B cell (primary cell): ENCODE measurements around the gene SPINK1. TPM values are rescaled to one million over a fixed set of nuclear protein-coding genes. Genes with fewer than 3 reads are reported as not detected.

Source experiments
- ATAC-seq: fragments of 200-7000 bp; cut with Tn5 transposase; one replicate; pipeline ENCODE4 v1.10.0; 2021; ENCODE audit warnings: low read depth, mild to moderate bottlenecking, moderate number of reproducible peaks, moderate library complexity
- CTCF ChIA-PET: fragments of 350-600 bp; sonication (Branson Sonifier 250); formaldehyde crosslinking; loops from one replicate; lab custom pipeline; 2021; ENCODE audit warnings: antibody characterized with exemption, inconsistent platforms; lab: Charles Lee
- POLR2A ChIA-PET: fragments of 350-600 bp; sonication (Branson Sonifier 250); formaldehyde crosslinking; loops from one replicate; lab custom pipeline; 2021; ENCODE audit warnings: antibody characterized with exemption; lab: Charles Lee
- DNase-seq: peaks from one replicate; pipeline ENCODE4 v3.0.0; 2013
- H2AFZ ChIP-seq: 2 replicates; pipeline ENCODE4 v1.6.1; 2012; ENCODE audit warnings: mild to moderate bottlenecking, low read depth, low read length; ENCODE audit not compliant: insufficient read depth, poor library complexity, severe bottlenecking
- H3K27ac ChIP-seq, 2 donors: 1 replicate in 1 of 2; 2 replicates in 1 of 2; pipeline ENCODE4 v1.5.1; 2012 to 2013; ENCODE audit warnings: low read length in 2 of 2, mild to moderate bottlenecking in 2 of 2, moderate library complexity in 1 of 2
- H3K27me3 ChIP-seq, 4 experiments: fragments of 200-600 bp in 1 of 4; sonication (generic) in 1 of 4; replicated peaks in 1 of 4; 1 replicate in 2 of 4; 2 replicates in 2 of 4; pipeline versions ENCODE4 v1.6.1 to v1.7.0; 2013 to 2016; ENCODE audit warnings: low read length in 3 of 4, mild to moderate bottlenecking in 2 of 4, mixed read lengths in 1 of 4, moderate library complexity in 1 of 4; ENCODE audit not compliant: insufficient read depth in 4 of 4, control insufficient read depth in 3 of 4; ENCODE audit errors: control extremely low read depth in 1 of 4
- H3K36me3 ChIP-seq, 2 experiments: replicated peaks in 1 of 2; 1 replicate in 1 of 2; 2 replicates in 1 of 2; pipeline versions ENCODE4 v1.6.1 to v1.7.1; 2013; ENCODE audit warnings: low read length in 1 of 2; ENCODE audit not compliant: insufficient read depth in 2 of 2, control insufficient read depth in 1 of 2; ENCODE audit errors: control extremely low read depth in 1 of 2, extremely low read depth in 1 of 2
- H3K4me1 ChIP-seq, 2 donors: fragments of 200-600 bp in 1 of 2; sonication (generic) in 1 of 2; 1 replicate in 1 of 2; 2 replicates in 1 of 2; pipeline versions ENCODE4 v1.5.1 to v1.6.1; 2013 to 2017; ENCODE audit warnings: low read length in 2 of 2; ENCODE audit not compliant: control insufficient read depth in 2 of 2, insufficient read depth in 2 of 2
- H3K4me2 ChIP-seq: replicated peaks from 2 replicates; pipeline ENCODE3; 2012; ENCODE audit warnings: mild to moderate bottlenecking, low read depth, low read length; ENCODE audit not compliant: poor library complexity, severe bottlenecking
- H3K4me3 ChIP-seq, 5 experiments: fragments of 200-600 bp in 1 of 5; sonication (generic) in 1 of 5; 1 replicate in 3 of 5; 2 replicates in 2 of 5; pipeline versions ENCODE4 v1.5.1 to v1.7.0; 2011 to 2016; ENCODE audit warnings: low read length in 4 of 5, mild to moderate bottlenecking in 4 of 5, low read depth in 2 of 5, control low read depth in 1 of 5, moderate library complexity in 1 of 5; ENCODE audit not compliant: insufficient read depth in 1 of 5; ENCODE audit errors: control extremely low read depth in 1 of 5, extremely low read depth in 1 of 5
- H3K79me2 ChIP-seq: fragments of 200-600 bp; sonication (generic); one replicate; pipeline ENCODE4 v1.6.0; 2016; ENCODE audit warnings: low read length; ENCODE audit not compliant: control insufficient read depth, insufficient read depth
- H3K9ac ChIP-seq: fragments of 200-600 bp; sonication (generic); 2 replicates; pipeline ENCODE4 v1.6.1; 2017; ENCODE audit warnings: mild to moderate bottlenecking, low read length, moderate library complexity
- H3K9me3 ChIP-seq, 3 donors: one replicate each; pipeline versions ENCODE4 v1.6.1 to v1.7.1; 2013; ENCODE audit warnings: low read length in 2 of 3; ENCODE audit not compliant: control insufficient read depth in 2 of 3, insufficient read depth in 1 of 3; ENCODE audit errors: control extremely low read depth in 1 of 3
- H4K20me1 ChIP-seq: 2 replicates; pipeline ENCODE4 v1.6.0; 2012; ENCODE audit warnings: mild to moderate bottlenecking, low read length; ENCODE audit not compliant: insufficient read depth, control insufficient read depth, poor library complexity, severe bottlenecking
- H3K27ac Mint-ChIP-seq: one replicate; pipeline ENCODE4 v1.8.0; 2021; ENCODE audit warnings: mixed read lengths
- H3K27me3 Mint-ChIP-seq: one replicate; pipeline ENCODE4 v1.8.0; 2021; ENCODE audit warnings: mixed read lengths
- H3K4me1 Mint-ChIP-seq: one replicate; pipeline ENCODE4 v1.8.0; 2021; ENCODE audit warnings: mixed read lengths
- H3K4me3 Mint-ChIP-seq: one replicate; pipeline ENCODE4 v1.8.0; 2021; ENCODE audit warnings: mixed read lengths
- H3K9me3 Mint-ChIP-seq: one replicate; pipeline ENCODE4 v1.8.0; 2022; ENCODE audit warnings: mixed read lengths; ENCODE audit not compliant: insufficient read depth
- CTCF ChIP-seq: fragments of 200-600 bp; IDR thresholded peaks from one replicate; pipeline ENCODE4 v1.8.0; 2022; ENCODE audit warnings: antibody characterized with exemption, mild to moderate bottlenecking
- EZH2 ChIP-seq: IDR thresholded peaks from 2 replicates; pipeline ENCODE4 v1.6.1; 2012; ENCODE audit warnings: borderline replicate concordance, low read depth, mild to moderate bottlenecking, moderate library complexity, low read length; ENCODE audit not compliant: insufficient read depth, poor library complexity, severe bottlenecking
- WGBS: methylation state at CpG from one replicate; pipeline ENCODE4 v1.1.5; 2013; ENCODE audit warnings: missing lambda C conversion rate; ENCODE audit not compliant: insufficient coverage; 5-methylcytosine and 5-hydroxymethylcytosine counted together
- intact Hi-C: fragments of 100-400 bp; cut with micrococcal nuclease; formaldehyde crosslinking; loops from one replicate; pipeline ENCODE4 v1.10.0; 2022
- polyA plus RNA-seq: library from polyadenylated mRNA; depleted of rRNA; stranded (reverse); fragments of >200 nt; gene quantifications from 2 replicates; pipeline ENCODE4 v1.2.3, GENCODE V29; 2012
- total RNA-seq, 2 donors: library from RNA; stranded (reverse); fragments of 120-200 nt in 1 of 2; gene quantifications; 1 replicate in 1 of 2; 2 replicates in 1 of 2; pipeline versions ENCODE4 v1.2.3 to v1.2.4, GENCODE V29; 2013 to 2022

Gene SPINK1
- total and polyA plus RNA-seq, 2 donors (not counting 1 experiment from before 2014, with no cell fraction given) = not detected

GRCh38 chr5:147780924-147781573, 50.4 kb downstream of the SPINK1 start:
- H3K9me3 Mint-ChIP-seq = no peaks in the 10 kb centered on the region
- H3K4me3 Mint-ChIP-seq = peak overlapping the region; percentile 37
- TF ChIP-seq EZH2 (no peak), CTCF (no peak)
- Histone ChIP-seq H3K36me3 (no peaks in the 10 kb centered on the region), H3K27me3 (no peaks in the 10 kb centered on the region), H3K4me1 (peaks cover 6 to 7% of the 10 kb centered on the region in 2 donors), H3K4me3 (no peak overlapping the region), H4K20me1 (no peaks in the 10 kb centered on the region), H3K9me3 (peaks cover 0 to 4% (median 0%) of the 10 kb centered on the region in 3 donors), H2AFZ (no peak overlapping the region), H3K4me2 (no peak overlapping the region), H3K27ac (no peak overlapping the region), H3K79me2 (no peaks in the 10 kb centered on the region), H3K9ac (no peak overlapping the region)
- peaks cover 13% of the 10 kb centered on the region for H3K4me1 Mint-ChIP-seq
- DNase-seq (no peak), ATAC-seq (no peak)
- WGBS = 92% methylated on average over 3 of the region's 5 CpGs
- H3K27ac Mint-ChIP-seq = no peak overlapping the region
- ChIA-PET POLR2A (interaction anchor here (1.2 kb wide), 1 partner anchor 24 kb away, joined by 3 read pairs; no protein-coding TSS in a partner anchor), CTCF (interaction anchor here (1.8 kb wide), 1 partner anchor 42 kb away, joined by 4 read pairs; no protein-coding TSS in a partner anchor)
- H3K27me3 Mint-ChIP-seq = no peaks in the 10 kb centered on the region
- intact Hi-C loops = loop anchor here (5.0 kb wide), 1 partner anchor 601 kb away; the partner anchor contains the start of gene FBXO38

GRCh38 chr5:147779694-147780093, 51.8 kb downstream of the SPINK1 start:
- Mint-ChIP-seq H3K27ac (no peak overlapping the region), H3K4me1 (peaks cover 13% of the 10 kb centered on the region), H3K9me3 (no peaks in the 10 kb centered on the region), H3K27me3 (no peaks in the 10 kb centered on the region), H3K4me3 (no peak overlapping the region)
- no peaks in the 10 kb centered on the region for H3K36me3 ChIP-seq
- H3K4me3 ChIP-seq = no peak overlapping the region
- no peaks in the 10 kb centered on the region for H4K20me1 ChIP-seq
- no peak overlapping the region for H3K27ac ChIP-seq
- no CpG with 5 or more reads among the region's 1 CpG for WGBS
- intact Hi-C loops = loop anchor here (5.0 kb wide), 1 partner anchor 603 kb away; the partner anchor contains the start of gene FBXO38
- H3K79me2 ChIP-seq = no peaks in the 10 kb centered on the region
- TF ChIP-seq CTCF = no peak
- TF ChIP-seq EZH2 = no peak
- H3K4me2 ChIP-seq = no peak overlapping the region
- POLR2A ChIA-PET = interaction anchor here (1.2 kb wide), 1 partner anchor 25 kb away, joined by 3 read pairs; no protein-coding TSS in a partner anchor
- H3K9ac ChIP-seq = no peak overlapping the region
- peaks cover 6 to 7% of the 10 kb centered on the region in 2 donors for H3K4me1 ChIP-seq
- CTCF ChIA-PET = no interaction called here
- ATAC-seq (no peak), DNase-seq (no peak)
- H3K9me3 ChIP-seq = peaks cover 0 to 4% (median 0%) of the 10 kb centered on the region in 3 donors
- no peak overlapping the region for H2AFZ ChIP-seq
- H3K27me3 ChIP-seq = no peaks in the 10 kb centered on the region
